Thyroid gland (tissue), 4 donors: Measurements from ENCODE around the gene DNMT3L. TPM values are rescaled to one million over a fixed set of nuclear protein-coding genes. Genes with fewer than 3 reads are reported as not detected.

Experiments
- DNase-seq, 2 donors: peaks; one replicate each; pipeline ENCODE4 v3.0.0-alpha.2; 2019
- H3K27ac ChIP-seq, 3 donors: fragments of 200-600 bp; sonication (generic); 1 replicate in 2 of 3; 2 replicates in 1 of 3; pipeline ENCODE4 v1.5.1; 2016 to 2019; ENCODE audit warnings: mild to moderate bottlenecking in 1 of 3, moderate library complexity in 1 of 3
- H3K27me3 ChIP-seq: fragments of 200-600 bp; sonication (generic); one replicate; pipeline ENCODE4 v1.5.1; 2019
- H3K36me3 ChIP-seq, 2 donors: fragments of 200-600 bp; sonication (generic); one replicate each; pipeline ENCODE4 v1.5.1; 2016 to 2019
- H3K4me1 ChIP-seq, 2 donors: fragments of 200-600 bp; sonication (generic); one replicate each; pipeline ENCODE4 v1.5.1; 2017 to 2019
- H3K4me3 ChIP-seq, 3 donors: fragments of 200-600 bp; sonication (generic); replicated peaks in 1 of 3; 1 replicate in 2 of 3; 2 replicates in 1 of 3; pipeline ENCODE4 v1.5.1; 2016; ENCODE audit warnings: mild to moderate bottlenecking in 1 of 3
- H3K9me3 ChIP-seq: fragments of 200-600 bp; sonication (generic); one replicate; pipeline ENCODE4 v1.5.1; 2017
- CTCF ChIP-seq, 6 experiments: fragments of 200-600 bp in 3 of 6; fragments of 450-650 bp in 3 of 6; sonication (generic) in 3 of 6; IDR thresholded peaks; one replicate each; pipeline ENCODE4 v1.5.1; 2016 to 2019; ENCODE audit warnings: antibody characterized with exemption in 6 of 6, mild to moderate bottlenecking in 2 of 6, inconsistent platforms in 1 of 6, moderate library complexity in 1 of 6
- POLR2A ChIP-seq, 2 donors: fragments of 450-650 bp; IDR thresholded peaks; one replicate each; pipeline ENCODE4 v1.6.1; 2017; ENCODE audit warnings: antibody characterized with exemption in 2 of 2, mild to moderate bottlenecking in 2 of 2, moderate library complexity in 1 of 2
- WGBS, 2 donors: methylation state at CpG; one replicate each; pipeline ENCODE4 v1.1.5; 2017; 5-methylcytosine and 5-hydroxymethylcytosine counted together
- intact Hi-C: fragments of 100-400 bp; cut with DNase I; formaldehyde crosslinking; loops from one replicate; pipeline ENCODE4 v1.15.1; 2023
- total RNA-seq, 4 donors: library from RNA; depleted of rRNA; stranded (reverse); fragments of >200 nt; gene quantifications; one replicate each; pipeline ENCODE4 v1.2.3, GENCODE V29; 2016

DNMT3L gene
- total RNA-seq, 4 donors from 2014 or later, result not detected

- H3K9me3 ChIP-seq, result no peaks in the 10 kb centered on the region
- H3K27ac ChIP-seq, result no peak overlapping the region
- H3K27me3 ChIP-seq, result no peaks in the 10 kb centered on the region
- TF ChIP-seq POLR2A (IDR thresholded peaks at IDR 0.05), result no peak
- TF ChIP-seq CTCF (IDR thresholded peaks at IDR 0.05), result no peak
- WGBS, 2 donors, result 77 to 81% methylated on average over 11 to 14 of the region's 19 CpGs
- no peak for DNase-seq
- peaks cover 0 to 2% of the 10 kb centered on the region in 2 donors for H3K4me1 ChIP-seq
- H3K4me3 ChIP-seq, result no peak overlapping the region
- intact Hi-C loops, result no loop called here
- H3K36me3 ChIP-seq, result no peaks in the 10 kb centered on the region
Measured at GRCh38 chr21:44260791-44261631, 686 bp downstream of the DNMT3L start.

GRCh38 chr21:44260066-44260465 is 1.6 kb downstream of the DNMT3L start:
- no peaks in the 10 kb centered on the region for H3K27me3 ChIP-seq
- H3K9me3 ChIP-seq, result no peaks in the 10 kb centered on the region
- no peak for DNase-seq
- peaks cover 0 to 8% of the 10 kb centered on the region in 2 donors for H3K4me1 ChIP-seq
- TF ChIP-seq CTCF (IDR thresholded peaks at IDR 0.05), result no peak
- no peak for TF ChIP-seq POLR2A (IDR thresholded peaks at IDR 0.05)
- no peaks in the 10 kb centered on the region for H3K36me3 ChIP-seq
- intact Hi-C loops, result no loop called here
- no peak overlapping the region for H3K4me3 ChIP-seq
- H3K27ac ChIP-seq, result no peak overlapping the region
- WGBS, 2 donors, result 75 to 77% methylated on average over 4 of the region's 4 CpGs

- no peaks in the 10 kb centered on the region for H3K36me3 ChIP-seq
- no peak overlapping the region for H3K27ac ChIP-seq
- 85 to 88% methylated on average over 19 to 22 of the region's 22 CpGs for WGBS, 2 donors
- intact Hi-C loops, result no loop called here
- no peaks in the 10 kb centered on the region for H3K9me3 ChIP-seq
- H3K27me3 ChIP-seq, result no peaks in the 10 kb centered on the region
- no peak overlapping the region for H3K4me3 ChIP-seq
- DNase-seq, result no peak
- peaks cover 0 to 8% of the 10 kb centered on the region in 2 donors for H3K4me1 ChIP-seq
- TF ChIP-seq POLR2A (IDR thresholded peaks at IDR 0.05), result no peak
- TF ChIP-seq CTCF (IDR thresholded peaks at IDR 0.05), result no peak
Measured at GRCh38 chr21:44259082-44259705, 2.5 kb downstream of the DNMT3L start.

GRCh38 chr21:44258056-44258725 is 3.5 kb downstream of the DNMT3L start:
- no peak for TF ChIP-seq POLR2A (IDR thresholded peaks at IDR 0.05)
- H3K4me1 ChIP-seq, result peaks cover 0 to 8% of the 10 kb centered on the region in 2 donors
- no peaks in the 10 kb centered on the region for H3K36me3 ChIP-seq
- no peaks in the 10 kb centered on the region for H3K27me3 ChIP-seq
- WGBS, 2 donors, result 90 to 93% methylated on average over 26 to 30 of the region's 34 CpGs
- intact Hi-C loops, result no loop called here
- no peaks in the 10 kb centered on the region for H3K9me3 ChIP-seq
- no peak overlapping the region for H3K27ac ChIP-seq
- no peak for DNase-seq
- H3K4me3 ChIP-seq, result no peak overlapping the region

GRCh38 chr21:44255511-44255981 is 6.2 kb downstream of the DNMT3L start:
- Histone ChIP-seq H3K27ac (no peak overlapping the region), H3K4me3 (no peak overlapping the region), H3K36me3 (no peaks in the 10 kb centered on the region), H3K27me3 (no peaks in the 10 kb centered on the region), H3K9me3 (no peaks in the 10 kb centered on the region), H3K4me1 (peaks cover 0 to 8% of the 10 kb centered on the region in 2 donors)
- TF ChIP-seq POLR2A (IDR thresholded peaks at IDR 0.05) (no peak), CTCF (IDR thresholded peaks at IDR 0.05) (no peak)
- intact Hi-C loops, result no loop called here
- DNase-seq, result no peak
- WGBS, 2 donors, result 67 to 71% methylated on average over 1 to 10 of the region's 11 CpGs
